Common myeloid progenitor, CD34-positive (primary cell): Measurements from ENCODE around the gene MATN1. TPM values are rescaled to one million over a fixed set of nuclear protein-coding genes. Genes with fewer than 3 reads are reported as not detected.
"Not testable (repeated sequence)": the region's sequence is repeated elsewhere in the genome, so short reads cannot be mapped to it uniquely, and the experiment has no call there.

Experiments used
- CTCF ChIA-PET: fragments of 350-600 bp; sonication (Branson Sonifier 250); formaldehyde crosslinking; loops from one replicate; lab custom pipeline; 2021; ENCODE audit warnings: antibody characterized with exemption; lab: Charles Lee
- POLR2A ChIA-PET: fragments of 350-600 bp; sonication (Branson Sonifier 250); formaldehyde crosslinking; loops from one replicate; lab custom pipeline; 2021; ENCODE audit warnings: antibody characterized with exemption; lab: Charles Lee
- DNase-seq, 3 donors: peaks; one replicate each; pipeline versions ENCODE4 v3.0.0 to v3.0.0-alpha.2; 2013
- H3K27ac ChIP-seq, 2 experiments: 1 replicate in 1 of 2; 2 replicates in 1 of 2; pipeline ENCODE4 v1.7.0; 2013; ENCODE audit warnings: inconsistent platforms in 2 of 2, low read length in 2 of 2, mild to moderate bottlenecking in 2 of 2, low read depth in 1 of 2, moderate library complexity in 1 of 2; ENCODE audit not compliant: severe bottlenecking in 2 of 2, insufficient read depth in 1 of 2, poor library complexity in 1 of 2
- H3K27me3 ChIP-seq, 5 experiments: replicated peaks in 2 of 5; 1 replicate in 3 of 5; 2 replicates in 2 of 5; pipeline versions ENCODE4 v1.6.1 to v1.7.0; 2013; ENCODE audit warnings: low read length in 4 of 5, mild to moderate bottlenecking in 2 of 5, moderate library complexity in 2 of 5, inconsistent platforms in 1 of 5; ENCODE audit not compliant: insufficient read depth in 5 of 5, control insufficient read depth in 4 of 5
- H3K36me3 ChIP-seq, 4 experiments: 1 replicate in 2 of 4; 2 replicates in 2 of 4; pipeline versions ENCODE4 v1.6.1 to v1.7.0; 2013; ENCODE audit warnings: low read length in 3 of 4, control low read depth in 1 of 4, mild to moderate bottlenecking in 1 of 4; ENCODE audit not compliant: control insufficient read depth in 4 of 4, insufficient read depth in 4 of 4
- H3K4me1 ChIP-seq, 4 experiments: 1 replicate in 3 of 4; 2 replicates in 1 of 4; pipeline versions ENCODE4 v1.6.1 to v1.7.1; 2013; ENCODE audit warnings: low read length in 3 of 4, mild to moderate bottlenecking in 3 of 4, control low read depth in 1 of 4, inconsistent platforms in 1 of 4, moderate library complexity in 1 of 4; ENCODE audit not compliant: control insufficient read depth in 4 of 4, insufficient read depth in 4 of 4; ENCODE audit errors: control extremely low read depth in 1 of 4
- H3K4me3 ChIP-seq, 7 experiments: 1 replicate in 4 of 7; 2 replicates in 3 of 7; pipeline versions ENCODE4 v1.5.1 to v1.7.0; 2013; ENCODE audit warnings: mild to moderate bottlenecking in 7 of 7, low read length in 6 of 7, moderate library complexity in 6 of 7, inconsistent platforms in 2 of 7, low read depth in 2 of 7, control low read depth in 1 of 7; ENCODE audit not compliant: insufficient read depth in 4 of 7, control insufficient read depth in 1 of 7; ENCODE audit errors: extremely low read depth in 1 of 7
- H3K9me3 ChIP-seq, 5 experiments: 1 replicate in 4 of 5; 2 replicates in 1 of 5; pipeline versions ENCODE4 v1.6.1 to v1.7.1; 2013; ENCODE audit warnings: low read length in 4 of 5, mild to moderate bottlenecking in 2 of 5, inconsistent platforms in 1 of 5, low read depth in 1 of 5, moderate library complexity in 1 of 5; ENCODE audit not compliant: control insufficient read depth in 4 of 5, insufficient read depth in 2 of 5; ENCODE audit errors: control extremely low read depth in 1 of 5
- WGBS: methylation state at CpG from one replicate; pipeline ENCODE4 v1.1.5; 2013; ENCODE audit not compliant: insufficient coverage; 5-methylcytosine and 5-hydroxymethylcytosine counted together
- polyA plus RNA-seq: library from polyadenylated mRNA; unstranded; fragments of 120-200 nt; gene quantifications from one replicate; pipeline ENCODE4 v1.2.1, GENCODE V29; 2013

The MATN1 gene, protein sequence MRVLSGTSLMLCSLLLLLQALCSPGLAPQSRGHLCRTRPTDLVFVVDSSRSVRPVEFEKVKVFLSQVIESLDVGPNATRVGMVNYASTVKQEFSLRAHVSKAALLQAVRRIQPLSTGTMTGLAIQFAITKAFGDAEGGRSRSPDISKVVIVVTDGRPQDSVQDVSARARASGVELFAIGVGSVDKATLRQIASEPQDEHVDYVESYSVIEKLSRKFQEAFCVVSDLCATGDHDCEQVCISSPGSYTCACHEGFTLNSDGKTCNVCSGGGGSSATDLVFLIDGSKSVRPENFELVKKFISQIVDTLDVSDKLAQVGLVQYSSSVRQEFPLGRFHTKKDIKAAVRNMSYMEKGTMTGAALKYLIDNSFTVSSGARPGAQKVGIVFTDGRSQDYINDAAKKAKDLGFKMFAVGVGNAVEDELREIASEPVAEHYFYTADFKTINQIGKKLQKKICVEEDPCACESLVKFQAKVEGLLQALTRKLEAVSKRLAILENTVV
- 1.7 TPM for polyA plus RNA-seq

DNA sequence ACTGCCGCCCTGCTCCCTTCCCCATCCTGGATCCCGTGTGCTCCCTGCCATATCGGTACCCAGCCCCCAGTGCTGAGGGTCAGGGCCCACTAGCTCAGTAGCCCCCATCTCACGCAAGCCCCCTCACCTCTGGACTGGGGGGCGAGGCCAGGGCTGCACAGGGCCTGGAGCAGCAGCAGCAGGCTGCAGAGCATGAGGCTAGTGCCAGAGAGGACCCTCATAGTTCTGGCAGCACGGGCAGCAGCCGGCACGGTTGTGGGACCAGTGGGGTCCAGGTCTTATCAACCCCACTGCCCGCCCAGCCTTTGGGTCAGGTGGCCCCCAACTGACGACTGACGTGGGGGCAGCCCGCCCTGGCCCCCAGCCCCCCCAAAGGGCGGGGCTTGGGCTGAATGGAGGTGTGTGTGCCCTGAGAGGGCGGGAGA is at the start of gene MATN1:
Gene MATN1 (minus strand): TSS at position 255 of the 425 bp plus-strand sequence. CDS start 34 bp downstream, at position 221.
- POLR2A ChIA-PET = no interaction called here
- no peak for DNase-seq
- Histone ChIP-seq H3K9me3 (no peaks in the 10 kb centered on the region), H3K4me3 (no peak within 1 kb of the TSS), H3K27ac (no peak within 1 kb of the TSS), H3K36me3 (peaks cover 0 to 4% (median 0%) of the 10 kb centered on the region in 4 experiments), H3K27me3 (no peaks in the 10 kb centered on the region), H3K4me1 (peaks cover 0 to 32% (median 16%) of the 10 kb centered on the region in 4 experiments)
- 96% methylated on average over 11 of the region's 14 CpGs for WGBS
- CTCF ChIA-PET = interaction anchor here (0.8 to 11.0 kb wide), 7 partner anchors 7 to 190 kb away, joined by 3 to 356 read pairs (median 4); no protein-coding TSS in a partner anchor

DNA sequence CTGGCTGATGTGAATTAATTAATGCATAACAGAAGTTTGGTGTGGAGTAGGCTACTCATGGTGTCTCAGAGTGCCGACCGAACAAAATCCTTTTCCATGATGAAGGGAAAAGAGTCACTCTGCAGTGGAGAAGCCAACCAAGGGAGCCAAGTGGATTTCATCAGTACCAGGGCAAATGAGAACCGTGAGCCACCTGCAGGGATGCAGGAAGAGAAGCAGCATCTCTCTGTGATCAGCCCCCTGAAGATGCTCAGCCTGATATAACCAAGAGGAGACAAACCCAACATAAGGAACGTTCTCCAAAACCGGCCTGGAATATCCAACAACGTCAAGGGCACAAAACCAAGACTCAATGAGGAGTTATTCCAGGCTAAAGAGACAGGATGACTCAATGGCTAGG is 47.6 kb upstream of the MATN1 start:
- peaks cover 9 to 38% (median 27%) of the 10 kb centered on the region in 4 experiments for H3K4me1 ChIP-seq
- no peak overlapping the region for H3K4me3 ChIP-seq
- POLR2A ChIA-PET = interaction anchor here (0.7 kb wide), 1 partner anchor 25 kb away, joined by 3 read pairs; no protein-coding TSS in a partner anchor
- WGBS = 95% methylated on average over 6 of the region's 6 CpGs
- no peaks in the 10 kb centered on the region for H3K36me3 ChIP-seq
- H3K27ac ChIP-seq = no peak overlapping the region
- no peaks in the 10 kb centered on the region for H3K27me3 ChIP-seq
- no peaks in the 10 kb centered on the region for H3K9me3 ChIP-seq
- DNase-seq = no peak
- CTCF ChIA-PET = interaction anchor here (1.2 to 6.0 kb wide), 3 partner anchors 9 to 12 kb away, joined by 3 to 48 read pairs (median 23); partner anchors contain the start of gene LAPTM5

DNA sequence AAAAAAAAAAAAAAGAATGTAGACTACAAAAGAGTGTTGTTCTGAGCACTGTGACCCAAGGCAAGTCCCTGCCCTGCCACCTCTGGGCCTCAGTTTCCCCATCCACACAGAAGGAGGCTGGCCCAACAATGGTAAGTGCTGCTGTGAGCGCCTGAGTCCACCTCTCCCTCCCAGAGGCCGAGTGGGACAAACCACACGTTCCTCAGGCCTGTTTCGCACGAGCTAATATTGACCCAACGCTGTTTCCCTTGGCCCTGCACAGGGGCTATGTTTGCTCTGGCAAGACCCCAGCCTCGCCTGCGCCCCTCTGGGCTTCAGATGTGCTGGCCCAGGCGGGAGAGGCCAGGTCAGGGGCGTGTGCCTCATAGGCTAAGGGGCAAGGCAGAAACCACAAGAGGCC is 46.8 kb upstream of the MATN1 start:
- WGBS = 94% methylated on average over 8 of the region's 10 CpGs
- ChIA-PET CTCF (interaction anchor here (1.4 to 6.0 kb wide), 6 partner anchors 9 to 51 kb away, joined by 3 to 48 read pairs (median 14); partner anchors contain the start of gene LAPTM5), POLR2A (interaction anchor here (4.8 kb wide), 1 partner anchor 13 kb away, joined by 119 read pairs; the partner anchor contains the start of gene LAPTM5)
- DNase-seq = no peak
- Histone ChIP-seq H3K27me3 (no peaks in the 10 kb centered on the region), H3K4me1 (peaks cover 9 to 41% (median 32%) of the 10 kb centered on the region in 4 experiments), H3K9me3 (no peaks in the 10 kb centered on the region), H3K4me3 (no peak overlapping the region), H3K27ac (peak overlapping the region in 1 of 2 experiments; percentile 71), H3K36me3 (no peaks in the 10 kb centered on the region)

DNA sequence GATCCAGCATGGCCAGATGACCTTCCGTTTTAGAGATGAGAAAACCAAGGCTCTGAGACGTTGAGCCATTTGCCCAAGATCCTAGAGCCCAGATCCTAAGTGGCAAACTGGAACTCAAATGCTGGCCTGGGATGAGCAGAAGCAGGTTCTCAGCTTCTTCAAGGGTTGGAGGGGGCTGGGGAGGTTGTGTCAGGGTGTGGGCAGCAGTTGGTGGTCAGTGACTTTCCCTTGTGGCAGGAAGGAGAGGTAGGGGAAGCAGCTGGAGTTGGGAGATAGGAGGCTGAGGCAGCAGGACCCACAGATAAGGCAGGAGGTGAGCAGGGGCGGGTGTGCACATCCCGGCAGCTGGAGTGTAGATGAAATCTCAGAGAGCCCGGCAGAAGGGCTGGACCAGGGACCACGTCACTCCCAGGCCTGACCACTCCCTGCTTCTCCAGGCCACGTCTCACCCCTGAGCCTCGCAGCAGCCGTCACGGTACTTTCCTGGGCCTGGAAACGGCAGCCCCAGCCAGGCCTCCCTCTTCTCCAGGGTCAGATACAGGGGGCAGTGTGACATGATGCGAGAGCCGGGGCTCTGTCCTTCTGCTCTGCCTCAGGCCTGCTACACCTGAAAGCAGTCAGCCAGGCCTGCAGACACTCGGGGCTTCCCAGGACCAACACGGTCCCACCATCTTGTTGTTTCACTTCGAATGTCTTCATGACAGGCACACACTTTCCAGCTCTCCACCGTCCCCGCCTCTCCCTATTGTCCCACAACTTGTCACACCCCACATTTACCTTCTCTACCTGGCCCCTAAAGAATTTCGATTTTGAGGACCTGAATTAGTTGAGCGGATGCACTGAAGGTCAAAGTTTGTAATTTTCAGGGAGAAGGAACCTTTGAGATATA is 45.7 kb upstream of the MATN1 start:
- CTCF ChIA-PET = interaction anchor here (0.9 to 6.0 kb wide), 16 partner anchors 8 to 157 kb away, joined by 3 to 48 read pairs (median 4); partner anchors contain the start of genes LAPTM5 and MATN1
- peak overlapping the region in 3 of 7 experiments; percentile 2 to 54 (median 13) for H3K4me3 ChIP-seq
- no peaks in the 10 kb centered on the region for H3K27me3 ChIP-seq
- H3K9me3 ChIP-seq = no peaks in the 10 kb centered on the region
- DNase-seq = peak; percentile 94 to 99 (median 99)
- no peaks in the 10 kb centered on the region for H3K36me3 ChIP-seq
- H3K27ac ChIP-seq = peak overlapping the region in 1 of 2 experiments; percentile 83
- 24% methylated on average over 16 of the region's 20 CpGs for WGBS
- H3K4me1 ChIP-seq = peaks cover 9 to 35% (median 31%) of the 10 kb centered on the region in 4 experiments
- POLR2A ChIA-PET = interaction anchor here (0.6 to 4.8 kb wide), 9 partner anchors 11 to 302 kb away, joined by 3 to 119 read pairs (median 4); partner anchors contain the start of gene LAPTM5

DNA sequence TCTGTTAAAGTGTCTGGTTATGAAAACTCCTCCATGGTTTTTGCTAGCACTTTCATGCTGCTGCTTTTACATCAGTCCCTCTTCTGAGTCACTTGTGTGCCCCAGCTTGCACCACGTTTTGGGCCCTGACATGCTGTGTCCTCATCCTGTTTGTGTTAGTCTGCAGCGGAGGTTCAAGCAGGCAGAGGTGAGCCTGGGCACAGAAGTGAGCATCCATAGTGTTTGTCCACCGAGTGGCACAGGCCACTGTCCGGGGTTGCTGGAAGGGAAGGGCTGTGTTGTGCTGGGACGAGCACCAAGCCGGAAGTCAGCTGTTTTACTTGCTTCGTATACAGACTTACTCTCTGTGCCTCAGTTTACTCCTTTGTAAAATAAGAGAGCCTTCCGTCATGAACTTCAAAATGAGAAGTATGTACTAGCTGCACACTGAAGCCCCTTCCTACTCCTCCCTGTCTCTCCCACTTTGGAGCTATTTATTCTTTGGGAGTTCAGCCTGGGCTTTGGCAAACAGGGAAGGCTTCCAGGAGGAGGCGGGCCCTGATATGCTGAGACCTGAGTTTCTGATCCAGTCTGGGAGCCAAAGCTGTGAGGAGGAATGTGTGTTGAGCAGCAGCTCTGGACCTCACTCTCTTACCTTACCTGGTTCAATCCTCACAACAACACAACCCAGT is 44.9 kb upstream of the MATN1 start:
- Histone ChIP-seq H3K36me3 (no peaks in the 10 kb centered on the region), H3K27me3 (no peaks in the 10 kb centered on the region), H3K27ac (peak overlapping the region in 1 of 2 experiments; percentile 83), H3K4me1 (peaks cover 9 to 38% (median 37%) of the 10 kb centered on the region in 4 experiments), H3K9me3 (no peaks in the 10 kb centered on the region), H3K4me3 (peak overlapping the region in 2 of 7 experiments; percentile 2 to 54)
- 79% methylated on average over 6 of the region's 9 CpGs for WGBS
- peak in 2 of 3 donors; percentile 67 to 73 for DNase-seq
- ChIA-PET POLR2A (interaction anchor here (0.6 to 4.8 kb wide), 9 partner anchors 11 to 303 kb away, joined by 3 to 119 read pairs (median 4); partner anchors contain the start of gene LAPTM5), CTCF (interaction anchor here (0.9 to 6.0 kb wide), 15 partner anchors 9 to 157 kb away, joined by 3 to 48 read pairs (median 4); partner anchors contain the start of genes LAPTM5 and MATN1)

DNA sequence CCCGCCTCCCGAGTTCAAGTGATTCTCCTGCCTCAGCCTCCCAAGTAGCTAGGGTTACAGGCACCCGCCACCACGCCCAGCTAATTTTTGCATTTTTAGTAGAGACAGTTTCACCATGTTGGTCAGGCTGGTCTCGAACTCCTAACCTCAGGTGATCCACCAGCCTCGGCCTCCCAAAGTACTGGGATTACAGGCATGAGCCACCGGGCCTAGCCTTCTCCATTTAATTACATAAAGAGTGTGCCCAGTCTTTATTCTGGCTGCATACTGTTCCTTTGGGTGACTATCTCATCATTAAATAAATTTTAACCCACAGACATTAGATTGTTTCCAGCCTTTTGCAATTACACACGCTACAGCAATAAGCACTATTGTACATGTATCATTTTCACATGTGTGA is 43.6 kb upstream of the MATN1 start:
- Histone ChIP-seq H3K4me1 (peaks cover 9 to 52% (median 49%) of the 10 kb centered on the region in 4 experiments), H3K27ac (peak overlapping the region in 1 of 2 experiments; percentile 36)
- CTCF ChIA-PET = interaction anchor here (2.2 to 6.0 kb wide), 3 partner anchors 8 to 12 kb away, joined by 15 to 48 read pairs (median 16); partner anchors contain the start of gene LAPTM5
- H3K9me3 ChIP-seq, DNase-seq, H3K36me3 ChIP-seq, H3K4me3 ChIP-seq, H3K27me3 ChIP-seq: not testable (repeated sequence)
- POLR2A ChIA-PET = interaction anchor here (4.8 kb wide), 1 partner anchor 10 kb away, joined by 119 read pairs; the partner anchor contains the start of gene LAPTM5
- WGBS = 95% methylated on average over 5 of the region's 8 CpGs
